Endometrium (tissue), 2 donors: ENCODE data around the gene CCSER1.

Source experiments
- FAIRE-seq: peaks from 2 replicates; lab custom pipeline; 2012; peaks lifted over from hg19 to GRCh38; lab: Jason Lieb, UNC
- donor health status: control.
- donor health status: control.

Gene CCSER1

GRCh38 chr4:90570615-90571014 lies 443.4 kb downstream of the CCSER1 start:
- no peak for FAIRE-seq

GRCh38 chr4:90572996-90573395 lies 445.8 kb downstream of the CCSER1 start:
- FAIRE-seq: no peak

GRCh38 chr4:90575371-90575770 lies 448.2 kb downstream of the CCSER1 start:
- no peak for FAIRE-seq

- FAIRE-seq: no peak
Measured at GRCh38 chr4:90580326-90580725, 453.1 kb downstream of the CCSER1 start.

- FAIRE-seq: no peak
Measured at GRCh38 chr4:90582087-90582486, 454.9 kb downstream of the CCSER1 start.

GRCh38 chr4:90584051-90584450 lies 456.9 kb downstream of the CCSER1 start:
- FAIRE-seq: no peak

- FAIRE-seq: no peak
Measured at GRCh38 chr4:90585961-90586360, 458.8 kb downstream of the CCSER1 start.

GRCh38 chr4:90586799-90587198 lies 459.6 kb downstream of the CCSER1 start:
- FAIRE-seq: no peak

- no peak for FAIRE-seq
Measured at GRCh38 chr4:90597927-90598326, 470.7 kb downstream of the CCSER1 start.

- FAIRE-seq: no peak
Measured at GRCh38 chr4:90598741-90599140, 471.5 kb downstream of the CCSER1 start.

- FAIRE-seq: no peak
Measured at GRCh38 chr4:90602726-90603125, 475.5 kb downstream of the CCSER1 start.

GRCh38 chr4:90603540-90603939 lies 476.3 kb downstream of the CCSER1 start:
- no peak for FAIRE-seq

GRCh38 chr4:90606781-90607180 lies 479.6 kb downstream of the CCSER1 start:
- no peak for FAIRE-seq

- FAIRE-seq: no peak
Measured at GRCh38 chr4:90614371-90614770, 487.2 kb downstream of the CCSER1 start.

GRCh38 chr4:90621080-90621479 lies 493.9 kb downstream of the CCSER1 start:
- FAIRE-seq: no peak

GRCh38 chr4:90624781-90625180 lies 497.6 kb downstream of the CCSER1 start:
- FAIRE-seq: no peak

- FAIRE-seq: no peak
Measured at GRCh38 chr4:90641861-90642599, 514.8 kb downstream of the CCSER1 start.

GRCh38 chr4:90643156-90643555 lies 516.0 kb downstream of the CCSER1 start:
- no peak for FAIRE-seq

- FAIRE-seq: no peak
Measured at GRCh38 chr4:90648311-90648710, 521.1 kb downstream of the CCSER1 start.

GRCh38 chr4:90648791-90649190 lies 521.6 kb downstream of the CCSER1 start:
- FAIRE-seq: no peak

- no peak for FAIRE-seq
Measured at GRCh38 chr4:90660672-90661071, 533.5 kb downstream of the CCSER1 start.

GRCh38 chr4:90670183-90670582 lies 543.0 kb downstream of the CCSER1 start:
- FAIRE-seq: no peak

GRCh38 chr4:90689739-90690138 lies 562.5 kb downstream of the CCSER1 start:
- FAIRE-seq: no peak

- no peak for FAIRE-seq
Measured at GRCh38 chr4:90695411-90695810, 568.2 kb downstream of the CCSER1 start.
